Trophoblast cell (in vitro differentiated cells and primary cell): Measurements from ENCODE around the gene UNC13D.
A peak's percentile ranks its signal among the peaks of the same experiment; 100 is the strongest.

Experiments
- DNase-seq, 2 donors: peaks; one replicate each; pipeline ENCODE4 v3.0.0-alpha.2; 2016
- H2AFZ ChIP-seq: 2 replicates; pipeline ENCODE4 v1.6.1; 2013; ENCODE audit warnings: low read length, moderate library complexity, mild to moderate bottlenecking; ENCODE audit not compliant: insufficient read depth, poor library complexity
- H2AK5ac ChIP-seq: 2 replicates; pipeline ENCODE4 v1.6.1; 2013; ENCODE audit warnings: mild to moderate bottlenecking, low read length
- H2BK120ac ChIP-seq: 2 replicates; pipeline ENCODE4 v1.6.1; 2013; ENCODE audit warnings: low read length, mild to moderate bottlenecking, moderate library complexity; ENCODE audit not compliant: insufficient read depth, poor library complexity
- H2BK12ac ChIP-seq: 2 replicates; pipeline ENCODE4 v1.6.1; 2013; ENCODE audit warnings: mild to moderate bottlenecking, low read length, moderate library complexity
- H2BK5ac ChIP-seq: 2 replicates; pipeline ENCODE4 v1.6.1; 2013; ENCODE audit warnings: low read length, low read depth, moderate library complexity, mild to moderate bottlenecking; ENCODE audit not compliant: poor library complexity
- H3K14ac ChIP-seq: 2 replicates; pipeline ENCODE4 v1.6.1; 2013; ENCODE audit warnings: mild to moderate bottlenecking, low read length
- H3K18ac ChIP-seq: 2 replicates; pipeline ENCODE4 v1.6.1; 2013; ENCODE audit warnings: mild to moderate bottlenecking, low read length
- H3K23ac ChIP-seq: 2 replicates; pipeline ENCODE4 v1.6.1; 2013; ENCODE audit warnings: low read length
- H3K27ac ChIP-seq: 2 replicates; pipeline ENCODE4 v1.5.1; 2013; ENCODE audit warnings: low read depth, mild to moderate bottlenecking, inconsistent platforms, low read length, moderate library complexity
- H3K27me3 ChIP-seq: 2 replicates; pipeline ENCODE4 v1.6.1; 2013; ENCODE audit warnings: inconsistent platforms, mild to moderate bottlenecking, low read length, moderate library complexity; ENCODE audit not compliant: insufficient read depth
- H3K36me3 ChIP-seq, 2 experiments: 1 replicate in 1 of 2; 2 replicates in 1 of 2; pipeline ENCODE4 v1.6.1; 2013; ENCODE audit warnings: low read length in 2 of 2, mild to moderate bottlenecking in 2 of 2, moderate library complexity in 1 of 2; ENCODE audit not compliant: insufficient read depth in 2 of 2, control insufficient read depth in 1 of 2
- H3K4ac ChIP-seq: 2 replicates; pipeline ENCODE4 v1.6.1; 2013; ENCODE audit warnings: low read depth, mild to moderate bottlenecking, low read length, moderate library complexity
- H3K4me1 ChIP-seq, 2 experiments: 1 replicate in 1 of 2; 2 replicates in 1 of 2; pipeline ENCODE4 v1.6.1; 2013; ENCODE audit warnings: low read length in 2 of 2, mild to moderate bottlenecking in 2 of 2, moderate library complexity in 1 of 2; ENCODE audit not compliant: insufficient read depth in 2 of 2, control insufficient read depth in 1 of 2
- H3K4me2 ChIP-seq: 2 replicates; pipeline ENCODE4 v1.6.1; 2013; ENCODE audit warnings: inconsistent platforms, mild to moderate bottlenecking, low read length, moderate library complexity
- H3K4me3 ChIP-seq: 2 replicates; pipeline ENCODE4 v1.5.1; 2013; ENCODE audit warnings: mild to moderate bottlenecking, low read depth, low read length, inconsistent platforms
- H3K79me1 ChIP-seq: one replicate; pipeline ENCODE4 v1.6.1; 2013; ENCODE audit warnings: low read length
- H3K79me2 ChIP-seq: 2 replicates; pipeline ENCODE4 v1.6.1; 2013; ENCODE audit warnings: low read length, mild to moderate bottlenecking; ENCODE audit not compliant: control insufficient read depth, insufficient read depth, poor library complexity
- H3K9ac ChIP-seq: 2 replicates; pipeline ENCODE4 v1.6.1; 2013; ENCODE audit warnings: mild to moderate bottlenecking, low read length
- H3K9me3 ChIP-seq: 2 replicates; pipeline ENCODE4 v1.6.1; 2013; ENCODE audit warnings: low read depth, mild to moderate bottlenecking, control low read depth, inconsistent platforms, low read length; ENCODE audit not compliant: insufficient read depth
- H4K12ac ChIP-seq: 2 replicates; pipeline ENCODE4 v1.6.1; 2013; ENCODE audit warnings: low read depth, mild to moderate bottlenecking, low read length, moderate library complexity
- H4K8ac ChIP-seq: 2 replicates; pipeline ENCODE4 v1.6.1; 2013; ENCODE audit warnings: low read depth, mild to moderate bottlenecking, low read length, moderate library complexity
- H4K91ac ChIP-seq: one replicate; pipeline ENCODE4 v1.6.1; 2013; ENCODE audit warnings: low read depth, mild to moderate bottlenecking, low read length, moderate library complexity
- WGBS: extraction: QIAGEN DNeasy Blood & Tissue Kit; methylation state at CpG from one replicate; pipeline ENCODE4 v1.1.7; 2013; ENCODE audit warnings: missing lambda C conversion rate; ENCODE audit not compliant: insufficient read length, insufficient coverage; ENCODE audit errors: extremely low coverage; 5-methylcytosine and 5-hydroxymethylcytosine counted together

UNC13D gene

GRCh38 chr17:75784473-75785015, 59.7 kb downstream of the UNC13D start, which contains the start of gene UNK:
Gene UNK (plus strand): TSS chr17:75784806. CDS start chr17:75784881, 75 bp downstream.
- H3K4me1 ChIP-seq = peaks cover 3 to 18% of the 10 kb centered on the region in 2 experiments
- peak; percentile 99 for DNase-seq
- peak within 1 kb of the TSS; percentile 95 for H4K91ac ChIP-seq
- peaks cover 17% of the 10 kb centered on the region for H3K79me2 ChIP-seq
- peak within 1 kb of the TSS; percentile 70 for H3K4me2 ChIP-seq
- peak within 1 kb of the TSS; percentile 95 for H2AK5ac ChIP-seq
- H3K27me3 ChIP-seq = no peaks in the 10 kb centered on the region
- H4K8ac ChIP-seq = peak within 1 kb of the TSS; percentile 93
- no peaks in the 10 kb centered on the region for H3K36me3 ChIP-seq
- peak within 1 kb of the TSS; percentile 93 for H2BK120ac ChIP-seq
- peak within 1 kb of the TSS; percentile 98 for H3K9ac ChIP-seq
- peak within 1 kb of the TSS; percentile 97 for H2BK5ac ChIP-seq
- WGBS = no CpG with 5 or more reads among the region's 45 CpGs
- peak within 1 kb of the TSS; percentile 96 for H2BK12ac ChIP-seq
- H3K14ac ChIP-seq = peak within 1 kb of the TSS; percentile 90
- peaks cover 18% of the 10 kb centered on the region for H3K79me1 ChIP-seq
- peak within 1 kb of the TSS; percentile 100 for H3K27ac ChIP-seq
- H4K12ac ChIP-seq = peak within 1 kb of the TSS; percentile 91
- peak within 1 kb of the TSS; percentile 72 for H3K4ac ChIP-seq
- peak within 1 kb of the TSS; percentile 85 for H3K4me3 ChIP-seq
- peak within 1 kb of the TSS; percentile 3 for H3K23ac ChIP-seq
- peak within 1 kb of the TSS; percentile 93 for H3K18ac ChIP-seq
- H3K9me3 ChIP-seq = no peaks in the 10 kb centered on the region
- H2AFZ ChIP-seq = peak within 1 kb of the TSS; percentile 78

DNA sequence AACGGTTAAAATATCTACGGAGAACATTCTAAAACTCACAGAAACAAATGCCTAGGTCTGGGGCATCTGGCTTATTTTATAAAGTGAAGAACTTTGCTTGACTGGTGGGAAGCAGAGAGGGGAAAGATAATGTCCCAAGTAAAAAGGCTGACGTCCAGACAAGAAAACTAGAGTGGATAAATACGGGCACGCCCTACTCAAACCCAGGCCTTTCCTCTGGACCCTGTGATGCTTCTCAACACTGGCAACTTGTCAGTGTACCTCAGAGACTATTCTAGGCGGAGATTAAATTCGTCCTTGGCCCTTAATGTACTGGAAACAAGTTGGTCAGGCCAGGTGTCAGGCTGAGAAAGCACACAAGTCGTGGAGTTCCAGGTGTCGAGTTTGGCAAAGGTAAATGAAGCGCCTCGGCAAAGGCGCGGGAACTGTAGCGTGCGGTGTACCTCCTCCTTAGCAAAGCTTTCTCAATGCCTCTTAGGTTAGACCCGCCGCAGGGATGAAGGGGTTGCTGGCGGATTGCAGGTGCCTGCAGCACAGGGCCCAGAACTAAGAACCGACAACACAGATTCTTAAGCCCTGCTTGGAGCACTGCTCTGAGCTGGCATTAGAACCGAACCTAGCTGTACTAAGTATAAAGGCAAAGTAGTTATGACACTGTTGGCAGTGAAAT, 60.3 kb downstream of the UNC13D start:
- peaks cover 22% of the 10 kb centered on the region for H3K79me2 ChIP-seq
- peak overlapping the region; percentile 86 for H4K12ac ChIP-seq
- H3K14ac ChIP-seq = peak overlapping the region; percentile 90
- peak overlapping the region; percentile 70 for H3K4me2 ChIP-seq
- H3K18ac ChIP-seq = peak overlapping the region; percentile 47
- H3K4ac ChIP-seq = peak overlapping the region; percentile 72
- H3K36me3 ChIP-seq = peaks cover under 1 to 1% of the 10 kb centered on the region in 2 experiments
- no peaks in the 10 kb centered on the region for H3K9me3 ChIP-seq
- H3K4me1 ChIP-seq = peaks cover 3 to 18% of the 10 kb centered on the region in 2 experiments
- H3K79me1 ChIP-seq = peaks cover 24% of the 10 kb centered on the region
- no peak overlapping the region for H3K9ac ChIP-seq
- H3K23ac ChIP-seq = no peak overlapping the region
- no peaks in the 10 kb centered on the region for H3K27me3 ChIP-seq
- H2BK12ac ChIP-seq = peak overlapping the region; percentile 96
- no peak for DNase-seq
- peak overlapping the region; percentile 83 for H2BK120ac ChIP-seq
- H3K4me3 ChIP-seq = no peak overlapping the region
- WGBS = no CpG with 5 or more reads among the region's 20 CpGs
- peak overlapping the region; percentile 95 for H2AK5ac ChIP-seq
- H2AFZ ChIP-seq = peak overlapping the region; percentile 32
- peak overlapping the region; percentile 100 for H3K27ac ChIP-seq
- H4K91ac ChIP-seq = peak overlapping the region; percentile 94
- H4K8ac ChIP-seq = peak overlapping the region; percentile 93
- H2BK5ac ChIP-seq = peak overlapping the region; percentile 73

GRCh38 chr17:75783069-75783783, 61.0 kb downstream of the UNC13D start:
- Histone ChIP-seq H2AFZ (no peak overlapping the region), H3K23ac (no peak overlapping the region)
- WGBS = no CpG with 5 or more reads among the region's 6 CpGs

DNA sequence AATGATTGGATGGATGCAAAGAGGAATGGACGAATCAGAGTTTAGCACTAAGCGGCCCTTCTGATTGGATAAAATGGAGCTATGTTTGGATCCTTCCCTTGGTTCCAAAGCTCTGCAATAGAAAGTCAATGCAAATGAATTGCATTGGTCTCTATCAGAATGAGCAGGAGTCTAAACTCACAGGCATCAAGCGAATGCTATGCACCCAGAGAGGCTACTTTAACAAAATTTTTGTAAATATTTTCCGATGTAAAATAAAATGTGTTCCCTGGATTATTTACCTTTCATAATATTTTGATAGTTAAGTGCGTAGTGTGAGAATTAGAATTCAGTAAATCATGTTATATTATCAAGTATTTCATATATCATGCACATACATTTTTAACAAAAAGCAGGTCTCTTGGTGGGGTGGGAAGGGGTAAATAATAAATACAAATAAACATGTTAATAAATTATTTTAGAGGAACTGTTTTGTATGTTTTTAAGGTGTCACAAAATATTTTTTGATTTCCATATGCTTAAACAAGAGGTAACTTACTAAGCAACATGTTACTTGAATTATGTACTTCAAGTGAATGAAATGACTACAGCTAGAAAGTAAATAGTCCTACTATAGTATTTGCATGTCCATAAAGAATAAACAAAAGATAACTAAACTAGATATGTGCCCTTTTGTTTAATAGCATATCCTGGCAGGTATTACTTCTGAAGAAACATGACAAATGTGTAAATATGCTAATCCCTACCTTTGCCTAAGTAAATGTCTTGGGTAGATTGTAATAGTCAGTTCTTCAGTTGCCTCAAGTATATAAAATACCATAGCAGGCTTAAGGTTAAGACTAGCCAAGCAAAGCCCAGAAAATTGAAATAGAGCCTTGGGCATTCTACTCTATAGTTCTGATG, 64.0 kb downstream of the UNC13D start:
- Histone ChIP-seq H2BK12ac (no peak overlapping the region), H3K18ac (no peak overlapping the region), H3K4me1 (peaks cover 3 to 7% of the 10 kb centered on the region in 2 experiments), H3K23ac (no peak overlapping the region), H3K27me3 (no peaks in the 10 kb centered on the region), H3K4ac (no peak overlapping the region), H3K4me2 (peak overlapping the region; percentile 51), H3K79me2 (peaks cover 17% of the 10 kb centered on the region), H3K36me3 (peaks cover 7 to 15% of the 10 kb centered on the region in 2 experiments), H4K12ac (no peak overlapping the region), H4K91ac (no peak overlapping the region), H3K79me1 (peaks cover 17% of the 10 kb centered on the region), H2BK5ac (no peak overlapping the region), H3K27ac (no peak overlapping the region), H3K9ac (no peak overlapping the region), H3K9me3 (no peaks in the 10 kb centered on the region), H2AK5ac (no peak overlapping the region), H3K4me3 (no peak overlapping the region), H4K8ac (no peak overlapping the region), H2AFZ (no peak overlapping the region), H2BK120ac (no peak overlapping the region), H3K14ac (no peak overlapping the region)
- no peak for DNase-seq
- WGBS = no CpG with 5 or more reads among the region's 5 CpGs

More at GRCh38 chr17:75783069-75783783, 61.0 kb downstream of the UNC13D start:
- Histone ChIP-seq H3K4ac (no peak overlapping the region), H4K12ac (no peak overlapping the region), H2BK120ac (no peak overlapping the region), H3K36me3 (peaks cover 7% of the 10 kb centered on the region in 2 experiments), H3K9me3 (no peaks in the 10 kb centered on the region), H3K4me1 (peaks cover 3 to 18% of the 10 kb centered on the region in 2 experiments), H3K27me3 (no peaks in the 10 kb centered on the region), H2BK12ac (no peak overlapping the region), H3K9ac (no peak overlapping the region), H3K79me1 (peaks cover 25% of the 10 kb centered on the region), H3K79me2 (peaks cover 28% of the 10 kb centered on the region), H3K4me3 (no peak overlapping the region), H3K4me2 (no peak overlapping the region), H4K8ac (no peak overlapping the region), H2AK5ac (no peak overlapping the region), H3K14ac (no peak overlapping the region), H4K91ac (no peak overlapping the region), H3K27ac (no peak overlapping the region), H2BK5ac (no peak overlapping the region), H3K18ac (no peak overlapping the region)
- DNase-seq = peak; percentile 52 to 90
